Right lobe of liver (tissue), 6 donors: ENCODE results near the gene WDR6. TPM values are rescaled to one million over a fixed set of nuclear protein-coding genes. Genes with fewer than 3 reads are reported as not detected.

ENCODE experiments used
- ATAC-seq, 4 donors: fragments of 200-7000 bp; cut with Tn5 transposase; one replicate each; pipeline ENCODE4 v1.9.1; 2020; ENCODE audit warnings: mild to moderate bottlenecking in 4 of 4, moderate library complexity in 4 of 4
- DNase-seq, 3 donors: peaks; one replicate each; pipeline ENCODE4 v3.0.0-alpha.2; 2020
- H3K27ac ChIP-seq, 3 donors: fragments of 200-600 bp; one replicate each; pipeline ENCODE4 v1.8.0; 2022
- H3K27me3 ChIP-seq, 2 donors: fragments of 200-600 bp; one replicate each; pipeline ENCODE4 v1.8.0; 2022
- H3K36me3 ChIP-seq, 4 donors: fragments of 200-600 bp; sonication (generic) in 1 of 4; one replicate each; pipeline versions ENCODE4 v1.5.1 to v1.8.0; 2017 to 2022; ENCODE audit warnings: control low read depth in 1 of 4
- H3K4me1 ChIP-seq, 4 donors: fragments of 200-600 bp; sonication (generic) in 1 of 4; one replicate each; pipeline versions ENCODE4 v1.5.1 to v1.8.0; 2017 to 2022; ENCODE audit warnings: control low read depth in 1 of 4
- H3K4me3 ChIP-seq, 3 donors: fragments of 200-600 bp; one replicate each; pipeline ENCODE4 v1.8.0; 2022
- H3K9me3 ChIP-seq, 4 donors: fragments of 200-600 bp; sonication (generic) in 1 of 4; one replicate each; pipeline versions ENCODE4 v1.5.1 to v1.8.0; 2017 to 2022; ENCODE audit warnings: control low read depth in 1 of 4
- POLR2A ChIP-seq: fragments of 450-650 bp; IDR thresholded peaks from one replicate; pipeline ENCODE4 v1.6.1; 2017; ENCODE audit warnings: antibody characterized with exemption, mild to moderate bottlenecking
- WGBS: methylation state at CpG from one replicate; pipeline ENCODE4 v1.1.6; 2018; ENCODE audit warnings: low coverage, low lambda C conversion rate; ENCODE audit not compliant: insufficient coverage; ENCODE audit errors: missing lambda C conversion rate; 5-methylcytosine and 5-hydroxymethylcytosine counted together
- intact Hi-C, 2 donors: fragments of 100-400 bp; cut with DNase I; formaldehyde crosslinking; loops; one replicate each; pipeline versions ENCODE4 v1.11.2 to v1.14.1; 2022
- total RNA-seq, 6 experiments: library from RNA; depleted of rRNA in 2 of 6; stranded (reverse); fragments of >200 nt in 2 of 6; fragmentation: NEBNext Ultra II Directional in 3 of 6; extraction: Animal tissue kit (Norgen Biotek cat#: 25700) in 3 of 6; gene quantifications; one replicate each; pipeline versions ENCODE4 v1.1.0 to v1.2.4, GENCODE V29; 2016 to 2023
- TF ChIP-seq, protein P1 (sequence below), 4 donors: fragments of 200-600 bp in 3 of 4; fragments of 450-650 bp in 1 of 4; IDR thresholded peaks; one replicate each; pipeline versions ENCODE4 v1.5.1 to v1.8.0; 2016 to 2022; ENCODE audit warnings: antibody characterized with exemption in 4 of 4, mild to moderate bottlenecking in 2 of 4
- donor health status: DM: no; HTN: yes; CAD: no.
- donor health status: DM: no; HTN: no; CAD: no.
- donor health status: DM: no; HTN: no; CAD: no.
- donor health status: DM: no; HTN: yes; CAD: no.
- donor health status: DM: no; HTN: yes; CAD: no.

Gene WDR6
- total RNA-seq, 6 experiments from 2014 or later: 35.7 to 72.9 (median 65.4) TPM

DNA sequence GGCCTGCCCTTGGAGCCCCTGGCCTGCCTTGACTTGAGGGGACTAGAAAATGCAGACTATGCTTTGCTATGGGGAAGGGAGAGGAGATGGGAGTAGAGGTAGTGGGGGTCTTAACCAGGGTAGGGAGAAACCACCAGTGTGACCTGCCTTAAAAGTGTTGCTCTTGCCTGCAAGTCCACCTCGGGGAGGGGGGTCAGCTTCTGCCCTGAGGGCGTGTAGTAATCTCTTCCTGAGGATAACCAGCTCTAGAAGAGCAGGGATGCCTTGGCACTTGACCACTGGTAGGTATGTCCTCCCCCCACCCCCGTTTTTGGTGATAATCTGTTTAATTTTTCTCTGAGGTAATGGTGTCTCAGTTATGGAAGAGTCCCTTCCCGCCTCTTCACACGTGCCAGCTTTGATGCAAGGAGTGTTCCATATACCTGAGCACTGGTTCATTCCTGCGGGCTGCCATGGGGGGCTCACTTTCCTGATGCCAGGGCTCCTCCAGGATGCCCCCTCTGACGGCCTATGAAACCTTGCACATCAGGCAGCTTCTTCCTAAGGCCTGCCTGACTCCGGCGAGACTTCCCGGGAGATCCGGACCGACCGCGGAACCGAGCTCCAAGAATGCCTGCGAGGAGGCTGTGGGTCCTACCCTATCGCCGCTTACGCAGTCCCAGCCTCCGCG, 17.9 kb upstream of the WDR6 start:
- no peaks in the 10 kb centered on the region for H3K27me3 ChIP-seq
- H3K4me1 ChIP-seq: peaks cover 0 to 20% (median 6%) of the 10 kb centered on the region in 4 donors
- H3K4me3 ChIP-seq: peak overlapping the region; percentile 82 to 88 (median 87)
- ATAC-seq (no peak), DNase-seq (no peak)
- intact Hi-C loops: no loop called here
- H3K36me3 ChIP-seq: peaks cover 0 to 8% (median 4%) of the 10 kb centered on the region in 4 donors
- H3K9me3 ChIP-seq: no peaks in the 10 kb centered on the region
- 6% methylated on average over 4 of the region's 21 CpGs for WGBS
- peak overlapping the region; percentile 60 to 75 (median 65) for H3K27ac ChIP-seq
- TF ChIP-seq, protein P1, sequence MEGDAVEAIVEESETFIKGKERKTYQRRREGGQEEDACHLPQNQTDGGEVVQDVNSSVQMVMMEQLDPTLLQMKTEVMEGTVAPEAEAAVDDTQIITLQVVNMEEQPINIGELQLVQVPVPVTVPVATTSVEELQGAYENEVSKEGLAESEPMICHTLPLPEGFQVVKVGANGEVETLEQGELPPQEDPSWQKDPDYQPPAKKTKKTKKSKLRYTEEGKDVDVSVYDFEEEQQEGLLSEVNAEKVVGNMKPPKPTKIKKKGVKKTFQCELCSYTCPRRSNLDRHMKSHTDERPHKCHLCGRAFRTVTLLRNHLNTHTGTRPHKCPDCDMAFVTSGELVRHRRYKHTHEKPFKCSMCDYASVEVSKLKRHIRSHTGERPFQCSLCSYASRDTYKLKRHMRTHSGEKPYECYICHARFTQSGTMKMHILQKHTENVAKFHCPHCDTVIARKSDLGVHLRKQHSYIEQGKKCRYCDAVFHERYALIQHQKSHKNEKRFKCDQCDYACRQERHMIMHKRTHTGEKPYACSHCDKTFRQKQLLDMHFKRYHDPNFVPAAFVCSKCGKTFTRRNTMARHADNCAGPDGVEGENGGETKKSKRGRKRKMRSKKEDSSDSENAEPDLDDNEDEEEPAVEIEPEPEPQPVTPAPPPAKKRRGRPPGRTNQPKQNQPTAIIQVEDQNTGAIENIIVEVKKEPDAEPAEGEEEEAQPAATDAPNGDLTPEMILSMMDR (IDR thresholded peaks at IDR 0.05): no peak
- peak; percentile 31 for TF ChIP-seq POLR2A

DNA sequence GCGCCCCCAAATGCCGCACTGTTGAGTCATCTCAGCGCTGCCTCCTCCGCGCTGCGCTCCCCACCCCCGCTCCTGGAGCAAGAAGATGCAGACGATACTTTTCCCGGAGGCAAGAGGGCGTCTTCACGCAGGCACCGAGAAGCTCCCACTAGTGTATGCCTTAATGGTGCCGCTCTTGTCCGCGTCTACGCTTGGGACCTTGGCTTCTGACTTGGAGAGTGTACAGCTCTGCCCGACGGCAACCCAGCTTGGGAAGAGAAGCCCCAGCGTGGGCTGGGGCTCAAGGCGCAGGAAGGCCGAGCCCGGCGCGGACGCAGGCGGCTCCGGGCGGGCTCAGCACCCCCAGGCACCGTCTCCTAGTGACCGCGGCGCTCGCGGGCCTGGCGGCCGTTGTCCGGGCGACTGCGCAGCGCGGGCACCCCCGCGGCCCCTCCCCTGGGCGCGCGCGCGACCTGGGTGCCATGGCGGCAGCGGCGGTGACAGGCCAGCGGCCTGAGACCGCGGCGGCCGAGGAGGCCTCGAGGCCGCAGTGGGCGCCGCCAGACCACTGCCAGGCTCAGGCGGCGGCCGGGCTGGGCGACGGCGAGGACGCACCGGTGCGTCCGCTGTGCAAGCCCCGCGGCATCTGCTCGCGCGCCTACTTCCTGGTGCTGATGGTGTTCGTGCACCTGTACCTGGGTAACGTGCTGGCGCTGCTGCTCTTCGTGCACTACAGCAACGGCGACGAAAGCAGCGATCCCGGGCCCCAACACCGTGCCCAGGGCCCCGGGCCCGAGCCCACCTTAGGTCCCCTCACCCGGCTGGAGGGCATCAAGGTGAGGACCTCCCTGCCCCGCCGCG, 17.2 kb upstream of the WDR6 start, which contains the start of gene P4HTM:
Gene P4HTM, plus strand, starts transcription at position 446 of the 840 bp plus-strand sequence. Its CDS starts 16 bp downstream, at position 462.
- Histone ChIP-seq H3K4me1 (peaks cover 0 to 20% (median 6%) of the 10 kb centered on the region in 4 donors), H3K9me3 (no peaks in the 10 kb centered on the region), H3K27me3 (no peaks in the 10 kb centered on the region), H3K36me3 (peaks cover 0 to 2% (median under 1%) of the 10 kb centered on the region in 4 donors), H3K27ac (peak within 1 kb of the TSS; percentile 60 to 75 (median 65)), H3K4me3 (peak within 1 kb of the TSS; percentile 82 to 88 (median 87))
- TF ChIP-seq, protein P1 (IDR thresholded peaks at IDR 0.05): peak in 3 of 4 donors; percentile 21 to 35 (median 27)
- TF ChIP-seq POLR2A: peak; percentile 34
- WGBS: no CpG with 5 or more reads among the region's 91 CpGs
- intact Hi-C loops: no loop called here
- ATAC-seq (peak; percentile 76 to 89 (median 83)), DNase-seq (peak; percentile 73 to 81 (median 80))

DNA sequence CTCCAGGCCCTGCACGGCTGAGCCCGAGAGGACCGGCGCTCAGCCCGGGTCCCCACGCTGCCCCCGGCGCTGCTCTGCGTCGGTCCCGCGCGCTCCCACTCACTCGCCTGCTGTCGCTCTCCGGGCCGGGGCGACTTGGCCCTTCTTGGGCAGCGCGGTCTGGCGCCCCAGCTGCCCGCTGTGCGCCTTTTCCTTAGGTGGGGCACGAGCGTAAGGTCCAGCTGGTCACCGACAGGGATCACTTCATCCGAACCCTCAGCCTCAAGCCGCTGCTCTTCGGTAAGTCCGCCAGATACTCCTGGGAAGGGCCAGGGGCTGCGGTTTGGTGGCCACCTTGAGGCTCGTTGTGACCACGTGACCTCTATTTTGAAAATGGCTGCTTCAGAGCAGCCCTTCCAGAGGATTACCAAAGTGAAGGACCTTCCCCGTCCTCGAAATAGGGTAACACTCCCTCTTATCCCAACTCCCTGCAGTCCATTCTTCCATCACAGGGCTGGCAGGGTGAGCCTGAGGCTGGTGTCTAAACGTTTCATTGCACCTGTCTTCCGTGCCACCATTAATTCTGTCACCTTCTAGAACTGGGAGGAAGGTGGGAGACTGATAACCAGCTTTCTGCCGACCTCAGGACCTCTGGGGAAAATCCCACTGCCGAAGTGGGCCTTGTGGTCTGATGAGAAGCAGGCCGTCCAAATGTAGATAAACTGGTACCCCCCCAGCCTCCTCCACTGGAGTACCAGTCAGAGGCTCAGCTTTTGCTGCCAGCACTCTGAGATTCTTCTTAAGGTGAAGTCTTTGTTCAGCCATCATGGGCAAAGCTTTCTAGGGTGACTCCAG, 16.3 kb upstream of the WDR6 start:
- DNase-seq: no peak
- 16% methylated on average over 4 of the region's 40 CpGs for WGBS
- intact Hi-C loops: no loop called here
- H3K4me1 ChIP-seq: peaks cover 0 to 20% (median 6%) of the 10 kb centered on the region in 4 donors
- H3K36me3 ChIP-seq: no peaks in the 10 kb centered on the region
- H3K27ac ChIP-seq: peak overlapping the region in 2 of 3 donors; percentile 65 to 75
- H3K27me3 ChIP-seq: no peaks in the 10 kb centered on the region
- ATAC-seq: peak; percentile 2 to 11 (median 8)
- H3K9me3 ChIP-seq: no peaks in the 10 kb centered on the region
- peak overlapping the region; percentile 82 to 88 (median 87) for H3K4me3 ChIP-seq
- TF ChIP-seq, protein P1 (IDR thresholded peaks at IDR 0.05): no peak
- no peak for TF ChIP-seq POLR2A

DNA sequence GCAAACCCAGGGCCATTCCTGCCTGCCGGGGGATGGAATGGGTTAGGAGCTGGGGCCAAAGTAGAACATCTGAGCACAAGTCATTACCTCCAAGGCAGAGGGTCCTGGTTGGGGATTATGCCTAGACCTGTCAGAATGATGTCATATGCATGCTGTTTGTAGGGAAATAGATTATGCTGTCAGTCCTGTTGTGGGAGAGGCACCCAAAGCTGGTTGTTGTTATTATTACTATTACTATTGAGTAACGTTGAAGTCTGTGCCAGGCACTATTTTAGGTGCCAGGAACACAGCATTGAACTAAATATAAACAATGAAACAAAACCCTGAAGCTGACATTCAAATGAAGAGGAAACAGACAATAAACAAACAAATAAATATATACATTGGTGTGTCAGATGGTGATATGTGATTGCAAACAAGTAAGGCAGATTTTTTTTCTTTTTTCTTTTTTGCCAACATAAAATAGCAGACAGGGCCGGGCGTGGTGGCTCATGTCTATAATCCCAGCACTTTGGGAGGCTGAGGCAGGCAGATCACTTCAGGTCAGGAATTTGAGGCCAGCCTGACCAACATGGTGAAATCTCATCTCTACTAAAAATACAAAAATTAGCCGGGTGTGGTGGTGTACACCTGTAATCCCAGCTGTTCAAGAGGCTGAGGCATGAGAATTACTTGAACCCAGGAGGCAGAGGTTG, 15.2 kb upstream of the WDR6 start:
- Histone ChIP-seq H3K27me3 (no peaks in the 10 kb centered on the region), H3K36me3 (peaks cover 0 to 2% (median 0%) of the 10 kb centered on the region in 4 donors), H3K4me3 (no peak overlapping the region), H3K9me3 (no peaks in the 10 kb centered on the region), H3K27ac (no peak overlapping the region), H3K4me1 (peaks cover 0 to 20% (median 6%) of the 10 kb centered on the region in 4 donors)
- ATAC-seq: no peak
- no peak for TF ChIP-seq POLR2A
- TF ChIP-seq, protein P1 (IDR thresholded peaks at IDR 0.05): no peak
- WGBS: 78% methylated on average over 5 of the region's 5 CpGs
- no peak for DNase-seq
- intact Hi-C loops: no loop called here
